Esophagus (tissue), 2 donors: Measurements from ENCODE around the gene PCID2. TPM values are rescaled to one million over a fixed set of nuclear protein-coding genes. Genes with fewer than 3 reads are reported as not detected.

Experiments
- H3K27ac ChIP-seq, 2 donors: one replicate each; pipeline ENCODE4 v1.5.1; 2013; ENCODE audit warnings: low read depth in 2 of 2, mild to moderate bottlenecking in 2 of 2, inconsistent platforms in 1 of 2, low read length in 1 of 2, moderate library complexity in 1 of 2
- H3K27me3 ChIP-seq, 2 donors: one replicate each; pipeline ENCODE4 v1.6.1; 2013; ENCODE audit warnings: low read length in 2 of 2, control low read depth in 1 of 2, mild to moderate bottlenecking in 1 of 2; ENCODE audit not compliant: insufficient read depth in 2 of 2, control insufficient read depth in 1 of 2
- H3K36me3 ChIP-seq, 2 donors: one replicate each; pipeline ENCODE4 v1.6.1; 2013; ENCODE audit warnings: low read length in 1 of 2; ENCODE audit not compliant: control insufficient read depth in 2 of 2, insufficient read depth in 2 of 2
- H3K4me1 ChIP-seq, 2 donors: one replicate each; pipeline ENCODE4 v1.6.1; 2013; ENCODE audit warnings: low read length in 1 of 2; ENCODE audit not compliant: control insufficient read depth in 2 of 2, insufficient read depth in 2 of 2
- H3K4me3 ChIP-seq, 2 donors: one replicate each; pipeline ENCODE4 v1.5.1; 2013; ENCODE audit warnings: low read length in 2 of 2, mild to moderate bottlenecking in 2 of 2, low read depth in 1 of 2, moderate library complexity in 1 of 2
- H3K9me3 ChIP-seq, 2 donors: one replicate each; pipeline ENCODE4 v1.6.1; 2013; ENCODE audit warnings: mild to moderate bottlenecking in 2 of 2, low read depth in 1 of 2, low read length in 1 of 2, moderate library complexity in 1 of 2; ENCODE audit not compliant: control insufficient read depth in 2 of 2, insufficient read depth in 1 of 2
- WGBS, 2 donors: extraction: QIAGEN DNeasy Blood & Tissue Kit; methylation state at CpG; one replicate each; pipeline ENCODE4 v1.1.7; 2013; 5-methylcytosine and 5-hydroxymethylcytosine counted together
- polyA plus RNA-seq, 2 donors: library from polyadenylated mRNA; stranded (reverse); fragments of 200-250 nt; gene quantifications; one replicate each; pipeline ENCODE4 v1.2.3, GENCODE V29; 2013
- donor health status: healthy with polysubstance abuse.
- donor health status: Bipolar disorder and iron deficiency.

The PCID2 gene
- polyA plus RNA-seq, 2 donors, result 17.8 to 20.7 TPM

DNA sequence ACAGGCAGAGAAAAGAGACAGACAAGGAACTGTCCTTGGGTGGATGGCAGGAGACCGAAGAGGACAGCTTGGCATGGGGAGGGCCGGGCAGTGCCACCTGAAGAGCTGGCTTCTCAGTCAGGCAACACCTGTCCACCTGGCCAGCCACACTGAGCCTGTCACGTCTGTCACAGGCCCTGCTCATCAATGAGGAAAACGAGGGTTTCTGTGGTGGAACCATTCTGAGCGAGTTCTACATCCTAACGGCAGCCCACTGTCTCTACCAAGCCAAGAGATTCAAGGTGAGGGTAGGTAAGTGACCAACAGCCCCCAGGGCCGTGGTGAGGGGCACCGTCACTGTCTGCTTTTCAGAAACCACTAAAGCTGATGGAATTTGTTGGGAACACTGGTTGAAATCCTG lies 61.3 kb downstream of the PCID2 start:
- Histone ChIP-seq H3K4me1 (no peaks in the 10 kb centered on the region), H3K27me3 (no peaks in the 10 kb centered on the region), H3K27ac (no peak overlapping the region), H3K36me3 (no peaks in the 10 kb centered on the region), H3K4me3 (no peak overlapping the region), H3K9me3 (no peaks in the 10 kb centered on the region)
- 78 to 81% methylated on average over 8 of the region's 8 CpGs for WGBS, 2 donors

DNA sequence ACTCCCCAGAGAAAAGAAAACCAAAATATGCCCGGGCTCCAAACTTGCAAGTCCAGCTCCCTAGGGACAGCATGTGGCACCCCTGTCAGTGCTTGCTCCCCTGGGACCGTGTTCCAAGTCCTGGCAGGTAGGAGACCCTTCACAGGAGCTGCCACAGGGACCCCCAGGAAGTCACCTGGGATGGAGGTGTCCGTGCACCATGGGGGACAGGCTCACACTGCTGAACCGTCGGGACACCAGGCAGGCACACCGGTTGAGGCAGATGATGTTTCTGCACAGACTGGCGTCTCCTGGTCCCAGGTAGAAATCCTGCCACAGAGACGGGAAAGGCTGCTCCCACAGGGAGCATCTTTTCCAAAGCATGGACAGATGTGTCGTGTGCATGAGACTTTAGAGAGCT lies 61.7 kb downstream of the PCID2 start:
- H3K27me3 ChIP-seq, result no peaks in the 10 kb centered on the region
- no peaks in the 10 kb centered on the region for H3K36me3 ChIP-seq
- H3K4me3 ChIP-seq, result no peak overlapping the region
- H3K27ac ChIP-seq, result no peak overlapping the region
- H3K9me3 ChIP-seq, result no peaks in the 10 kb centered on the region
- WGBS, 2 donors, result 84 to 86% methylated on average over 9 of the region's 9 CpGs
- H3K4me1 ChIP-seq, result no peaks in the 10 kb centered on the region

DNA sequence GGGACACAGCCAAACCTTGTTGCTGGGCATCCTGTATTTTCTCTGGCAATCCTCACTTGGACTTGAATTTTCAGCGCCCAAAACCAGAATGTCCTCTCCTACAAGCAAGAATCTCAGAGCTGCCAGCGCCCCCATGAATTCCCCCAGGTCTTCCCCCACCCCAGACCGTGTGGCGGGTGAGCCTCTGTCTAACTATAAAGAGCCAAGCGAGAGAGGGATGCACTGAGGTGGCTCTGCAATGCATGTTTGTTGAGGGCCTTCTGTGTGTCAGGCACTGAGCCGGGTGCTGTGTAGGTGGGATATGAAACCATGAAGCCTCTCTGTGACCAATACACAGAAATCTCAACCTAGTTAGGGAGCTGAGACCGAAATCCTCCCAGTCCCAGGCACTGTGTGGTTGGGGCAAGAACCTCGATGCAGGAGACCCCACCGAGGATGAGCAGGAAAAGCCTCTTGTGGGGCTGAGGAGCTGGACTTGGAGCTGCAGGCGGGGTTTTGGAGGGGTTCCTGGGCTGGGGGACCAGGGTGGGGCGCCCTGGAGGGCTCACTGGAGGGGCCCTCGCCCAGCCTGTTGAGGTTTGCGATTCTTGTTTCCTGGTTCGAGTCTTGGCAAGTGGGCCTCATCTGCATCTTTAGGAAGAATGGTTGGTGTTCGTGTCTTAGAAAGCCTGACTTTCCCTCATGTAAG lies 62.4 kb downstream of the PCID2 start:
- 83 to 84% methylated on average over 15 of the region's 15 CpGs for WGBS, 2 donors
- Histone ChIP-seq H3K36me3 (no peaks in the 10 kb centered on the region), H3K27me3 (no peaks in the 10 kb centered on the region), H3K27ac (no peak overlapping the region), H3K9me3 (peaks cover 0 to 2% of the 10 kb centered on the region in 2 donors), H3K4me1 (no peaks in the 10 kb centered on the region), H3K4me3 (no peak overlapping the region)

GRCh38 chr13:113145496-113145895 lies 63.0 kb downstream of the PCID2 start:
- Histone ChIP-seq H3K4me1 (no peaks in the 10 kb centered on the region), H3K4me3 (no peak overlapping the region), H3K27me3 (no peaks in the 10 kb centered on the region), H3K36me3 (no peaks in the 10 kb centered on the region), H3K9me3 (peaks cover 0 to 4% of the 10 kb centered on the region in 2 donors), H3K27ac (no peak overlapping the region)
- 79 to 81% methylated on average over 12 of the region's 12 CpGs for WGBS, 2 donors

DNA sequence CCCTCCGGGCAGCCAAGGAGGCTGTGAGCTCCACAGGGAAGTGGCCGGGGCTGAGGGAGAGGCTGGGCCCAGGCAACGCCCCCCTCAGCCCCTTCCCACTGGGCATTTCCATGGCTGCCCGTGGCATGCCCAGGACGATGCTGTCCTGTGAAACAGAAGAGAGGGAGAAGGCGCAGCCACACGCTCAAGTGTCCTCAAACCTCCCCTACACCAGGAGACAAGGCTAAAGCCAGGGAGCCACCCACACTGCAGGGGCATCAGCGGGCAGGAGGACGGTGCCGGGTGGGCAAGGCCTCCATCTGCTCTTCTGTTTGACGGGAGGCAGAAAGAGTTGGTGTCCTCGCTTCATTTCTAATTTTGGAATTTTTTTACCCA lies 64.2 kb downstream of the PCID2 start:
- Histone ChIP-seq H3K4me1 (peaks cover 0 to under 1% of the 10 kb centered on the region in 2 donors), H3K27me3 (no peaks in the 10 kb centered on the region), H3K9me3 (peaks cover 0 to 4% of the 10 kb centered on the region in 2 donors), H3K4me3 (no peak overlapping the region), H3K36me3 (no peaks in the 10 kb centered on the region), H3K27ac (no peak overlapping the region)
- WGBS, 2 donors, result 81 to 89% methylated on average over 12 of the region's 12 CpGs

DNA sequence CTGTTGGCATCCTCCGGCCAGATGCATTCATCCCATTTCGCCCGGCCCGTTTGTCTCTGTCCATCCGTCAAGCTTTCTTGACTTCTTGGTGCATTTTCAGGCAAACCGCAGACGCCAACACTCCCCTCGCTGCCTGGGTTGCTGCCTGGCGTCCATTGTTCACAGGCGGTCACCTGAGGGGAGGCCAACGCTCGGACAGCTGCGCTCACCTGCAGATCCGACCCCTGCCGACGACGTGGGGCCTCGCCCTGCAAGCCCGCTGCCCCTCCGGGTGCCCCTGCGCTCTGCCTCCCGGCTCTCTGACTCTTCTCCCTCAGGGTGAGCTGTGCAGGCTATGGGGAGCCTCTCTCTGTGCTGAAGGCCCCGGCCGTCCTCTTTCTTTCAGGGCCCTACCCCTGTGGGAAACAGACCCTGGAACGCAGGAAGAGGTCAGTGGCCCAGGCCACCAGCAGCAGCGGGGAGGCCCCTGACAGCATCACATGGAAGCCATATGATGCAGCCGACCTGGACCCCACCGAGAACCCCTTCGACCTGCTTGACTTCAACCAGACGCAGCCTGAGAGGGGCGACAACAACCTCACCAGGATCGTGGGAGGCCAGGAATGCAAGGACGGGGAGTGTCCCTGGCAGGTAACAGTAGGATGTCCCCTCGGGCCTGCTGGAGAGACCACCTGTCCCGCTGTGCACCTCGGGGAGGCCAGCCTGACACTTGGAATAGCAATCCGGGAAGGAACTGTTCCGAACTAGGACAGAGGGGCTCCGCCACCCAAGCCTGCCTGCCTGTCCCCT lies 64.8 kb downstream of the PCID2 start:
- Histone ChIP-seq H3K4me3 (no peak overlapping the region), H3K27ac (no peak overlapping the region), H3K9me3 (peaks cover 0 to 4% of the 10 kb centered on the region in 2 donors), H3K36me3 (no peaks in the 10 kb centered on the region), H3K4me1 (peaks cover 0 to 2% of the 10 kb centered on the region in 2 donors), H3K27me3 (no peaks in the 10 kb centered on the region)
- 85 to 86% methylated on average over 39 of the region's 39 CpGs for WGBS, 2 donors

GRCh38 chr13:113142876-113143275 lies 65.6 kb downstream of the PCID2 start:
- no peaks in the 10 kb centered on the region for H3K36me3 ChIP-seq

DNA sequence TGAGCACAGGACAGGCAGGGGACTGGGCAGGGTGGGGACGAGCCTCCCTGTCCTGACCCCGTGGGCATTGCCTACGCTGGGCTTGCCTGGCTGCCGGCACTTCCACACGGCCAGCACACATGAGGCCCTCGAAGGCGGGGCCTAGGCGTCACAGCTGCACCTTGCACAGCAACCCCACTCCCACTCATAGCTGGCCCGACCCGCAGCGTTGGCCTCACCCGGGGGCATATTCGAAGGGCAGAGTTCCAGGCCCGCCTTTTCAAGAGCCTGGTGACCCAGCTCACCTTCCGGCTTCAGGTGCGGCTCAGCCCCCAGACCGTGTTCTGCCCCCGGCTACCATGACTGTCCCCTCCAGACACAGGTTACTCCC lies 66.9 kb downstream of the PCID2 start:
- WGBS, 2 donors, result 81% methylated on average over 17 to 18 of the region's 18 CpGs
- H3K9me3 ChIP-seq, result peaks cover 0 to 4% of the 10 kb centered on the region in 2 donors
- H3K27me3 ChIP-seq, result no peaks in the 10 kb centered on the region
- H3K36me3 ChIP-seq, result no peaks in the 10 kb centered on the region
- H3K27ac ChIP-seq, result no peak overlapping the region
- no peak overlapping the region for H3K4me3 ChIP-seq
- H3K4me1 ChIP-seq, result peaks cover 0 to 2% of the 10 kb centered on the region in 2 donors

More at GRCh38 chr13:113142876-113143275, 65.6 kb downstream of the PCID2 start:
- Histone ChIP-seq H3K27me3 (no peaks in the 10 kb centered on the region), H3K27ac (no peak overlapping the region), H3K4me1 (peaks cover 0 to 2% of the 10 kb centered on the region in 2 donors), H3K4me3 (no peak overlapping the region), H3K9me3 (peaks cover 0 to 4% of the 10 kb centered on the region in 2 donors)
- 78 to 90% methylated on average over 7 of the region's 7 CpGs for WGBS, 2 donors

GRCh38 chr13:113140677-113141600 lies 67.5 kb downstream of the PCID2 start:
- Histone ChIP-seq H3K36me3 (no peaks in the 10 kb centered on the region), H3K27me3 (no peaks in the 10 kb centered on the region), H3K9me3 (peaks cover 0 to 4% of the 10 kb centered on the region in 2 donors), H3K27ac (no peak overlapping the region), H3K4me1 (peaks cover 0 to 2% of the 10 kb centered on the region in 2 donors), H3K4me3 (no peak overlapping the region)
- 83 to 87% methylated on average over 26 of the region's 26 CpGs for WGBS, 2 donors
